GM23338 (cell line): ENCODE results near the gene MT1A. TPM values are rescaled to one million over a fixed set of nuclear protein-coding genes. Genes with fewer than 3 reads are reported as not detected.

Experiments
- ATAC-seq: fragments of 200-7000 bp; cut with Tn5 transposase; 3 replicates; pipeline ENCODE4 v1.9.1; 2020
- DNase-seq: peaks from one replicate; pipeline ENCODE4 v3.0.0-alpha.2; 2015; ENCODE audit warnings: low spot score
- H2AFZ ChIP-seq: fragments of 200-600 bp; sonication (generic); 2 replicates; pipeline ENCODE4 v1.8.0; 2016; ENCODE audit warnings: antibody characterized with exemption, mild to moderate bottlenecking, moderate library complexity
- H3F3A ChIP-seq: fragments of 200-600 bp; sonication (generic); replicated peaks from 2 replicates; pipeline ENCODE4 v1.8.0; 2017; ENCODE audit warnings: antibody characterized with exemption, mixed run types, low read depth
- H3K27ac ChIP-seq: fragments of 200-600 bp; sonication (generic); 2 replicates; pipeline ENCODE4 v1.6.1; 2016; ENCODE audit warnings: low read depth
- H3K27me3 ChIP-seq: fragments of 200-600 bp; sonication (generic); 2 replicates; pipeline ENCODE4 v1.8.0; 2016; ENCODE audit warnings: mild to moderate bottlenecking, mixed run types, moderate library complexity; ENCODE audit not compliant: insufficient read depth
- H3K36me3 ChIP-seq: fragments of 200-600 bp; sonication (generic); 2 replicates; pipeline ENCODE4 v1.8.0; 2016; ENCODE audit warnings: mild to moderate bottlenecking; ENCODE audit not compliant: insufficient read depth
- H3K4me1 ChIP-seq: fragments of 200-600 bp; sonication (generic); 2 replicates; pipeline ENCODE4 v1.8.0; 2016; ENCODE audit warnings: mild to moderate bottlenecking, moderate library complexity; ENCODE audit not compliant: insufficient read depth
- H3K4me2 ChIP-seq: fragments of 200-600 bp; sonication (generic); 2 replicates; pipeline ENCODE4 v1.7.1; 2017; ENCODE audit warnings: mixed run types
- H3K4me3 ChIP-seq: fragments of 200-600 bp; sonication (generic); 2 replicates; pipeline ENCODE4 v1.6.1; 2016; ENCODE audit warnings: mixed run types
- H3K79me2 ChIP-seq: fragments of 200-600 bp; sonication (generic); replicated peaks from 2 replicates; pipeline ENCODE4 v1.8.0; 2017; ENCODE audit warnings: mild to moderate bottlenecking; ENCODE audit not compliant: insufficient read depth
- H3K9me2 ChIP-seq: fragments of 200-600 bp; sonication (generic); 2 replicates; pipeline ENCODE4 v1.8.0; 2017; ENCODE audit not compliant: insufficient read depth
- H4K20me1 ChIP-seq: fragments of 200-600 bp; sonication (generic); replicated peaks from 2 replicates; pipeline ENCODE4 v1.8.0; 2017; ENCODE audit warnings: mild to moderate bottlenecking; ENCODE audit not compliant: insufficient read depth
- H3K27ac Mint-ChIP-seq: 2 replicates; pipeline ENCODE4 v1.8.0; 2020; ENCODE audit warnings: inconsistent platforms, mild to moderate bottlenecking, moderate library complexity, mixed read lengths
- H3K27me3 Mint-ChIP-seq: 3 replicates; pipeline ENCODE4 v1.8.0; 2022; ENCODE audit warnings: low read depth, mild to moderate bottlenecking, moderate library complexity, mixed read lengths, inconsistent platforms; ENCODE audit not compliant: insufficient read depth, poor library complexity
- H3K36me3 Mint-ChIP-seq: 3 replicates; pipeline ENCODE4 v1.8.0; 2021; ENCODE audit warnings: low read depth, mild to moderate bottlenecking, inconsistent platforms, moderate library complexity, mixed read lengths
- H3K4me1 Mint-ChIP-seq: 3 replicates; pipeline ENCODE4 v1.8.0; 2020; ENCODE audit warnings: mild to moderate bottlenecking, inconsistent platforms, mixed read lengths
- H3K4me3 Mint-ChIP-seq: 3 replicates; pipeline ENCODE4 v1.8.0; 2021; ENCODE audit warnings: moderate library complexity, mild to moderate bottlenecking, inconsistent platforms, mixed read lengths
- H3K9me3 Mint-ChIP-seq: 3 replicates; pipeline ENCODE4 v1.8.0; 2020; ENCODE audit warnings: moderate library complexity, mild to moderate bottlenecking, inconsistent platforms, mixed read lengths
- CREB1 ChIP-seq: fragments of 250-450 bp; sonication (Bioruptor Pico); IDR thresholded peaks from 2 replicates; pipeline ENCODE4 v1.5.0; 2020; ENCODE audit warnings: low read depth, mild to moderate bottlenecking, moderate library complexity
- CTCF ChIP-seq, 2 experiments: fragments of 200-600 bp in 1 of 2; sonication (generic) in 1 of 2; conservative IDR thresholded peaks; 2 replicates each; pipeline versions ENCODE4 v1.5.1 to v1.6.1; 2016 to 2017; ENCODE audit warnings: antibody characterized with exemption in 2 of 2, low read depth in 2 of 2, mild to moderate bottlenecking in 2 of 2, moderate library complexity in 1 of 2
- ETS1 ChIP-seq: IDR thresholded peaks from 2 replicates; pipeline ENCODE4 v1.6.1; 2016; ENCODE audit warnings: antibody characterized with exemption
- EZH2 ChIP-seq: fragments of 200-600 bp; sonication (generic); IDR thresholded peaks from one replicate; pipeline ENCODE4 v1.8.0; 2017; ENCODE audit warnings: antibody characterized with exemption, mild to moderate bottlenecking, low read depth; ENCODE audit not compliant: unreplicated experiment
- EZH2phosphoT487 ChIP-seq: fragments of 200-600 bp; sonication (generic); IDR thresholded peaks from one replicate; pipeline ENCODE4 v1.8.1; 2018; ENCODE audit warnings: antibody characterized with exemption; ENCODE audit not compliant: unreplicated experiment
- NANOG ChIP-seq: IDR thresholded peaks from 2 replicates; pipeline ENCODE4 v1.6.1; 2016; ENCODE audit warnings: antibody characterized with exemption, borderline replicate concordance
- POLR2AphosphoS5 ChIP-seq: IDR thresholded peaks from 2 replicates; pipeline ENCODE4 v1.6.1; 2016; ENCODE audit warnings: antibody characterized with exemption, low read depth
- REST ChIP-seq: IDR thresholded peaks from one replicate; pipeline ENCODE4 v1.6.1; 2018; ENCODE audit warnings: antibody characterized with exemption; ENCODE audit not compliant: unreplicated experiment
- STAT1 ChIP-seq: IDR thresholded peaks from one replicate; pipeline ENCODE4 v1.6.1; 2016; ENCODE audit warnings: antibody characterized with exemption; ENCODE audit not compliant: unreplicated experiment
- ZNF114 ChIP-seq: fragments of 250-450 bp; sonication (Bioruptor Pico); IDR thresholded peaks from 2 replicates; pipeline ENCODE4 v1.5.0; 2020; ENCODE audit warnings: mild to moderate bottlenecking, moderate library complexity
- ZNF331 ChIP-seq: fragments of 250-450 bp; sonication (Bioruptor Pico); IDR thresholded peaks from 2 replicates; pipeline ENCODE4 v1.5.0; 2020; ENCODE audit warnings: low read depth, mild to moderate bottlenecking, moderate library complexity
- polyA plus RNA-seq: library from polyadenylated mRNA; unstranded; fragments of >200 nt; fragmentation: Nextera tagmentation; extraction: Ambion mirVana; gene quantifications from 2 replicates; pipeline ENCODE4 v1.2.1, GENCODE V29; 2016
- total RNA-seq: library from RNA; depleted of rRNA; stranded (reverse); fragments of >200 nt; shearing (Covaris generic); gene quantifications from 2 replicates; pipeline ENCODE4 v1.2.3, GENCODE V29; 2014

Gene MT1A
- total and polyA plus RNA-seq, 2 experiments from 2014 or later = 2.5 TPM; not detected in 1

GRCh38 chr16:56591377-56592060 lies 46.9 kb upstream of the MT1A start:
- Mint-ChIP-seq H3K27me3 (peaks cover 57% of the 10 kb centered on the region), H3K36me3 (no peaks in the 10 kb centered on the region), H3K4me3 (no peak overlapping the region), H3K9me3 (no peaks in the 10 kb centered on the region), H3K4me1 (peaks cover 10% of the 10 kb centered on the region), H3K27ac (no peak overlapping the region)
- H3K4me1 ChIP-seq = no peaks in the 10 kb centered on the region
- no peak overlapping the region for H3K4me3 ChIP-seq
- no peak for ATAC-seq
- DNase-seq = no peak
- no peaks in the 10 kb centered on the region for H3K36me3 ChIP-seq
- no peak for TF ChIP-seq POLR2AphosphoS5
- no peak for TF ChIP-seq EZH2
- H3F3A ChIP-seq = no peaks in the 10 kb centered on the region
- H3K79me2 ChIP-seq = no peaks in the 10 kb centered on the region
- no peaks in the 10 kb centered on the region for H3K9me2 ChIP-seq
- H4K20me1 ChIP-seq = no peaks in the 10 kb centered on the region
- H2AFZ ChIP-seq = no peak overlapping the region
- H3K27me3 ChIP-seq = peaks cover 73% of the 10 kb centered on the region
- no peak overlapping the region for H3K27ac ChIP-seq
- no peak overlapping the region for H3K4me2 ChIP-seq

GRCh38 chr16:56593573-56594291 lies 44.7 kb upstream of the MT1A start:
- Mint-ChIP-seq H3K4me3 (no peak overlapping the region), H3K27ac (no peak overlapping the region), H3K9me3 (no peaks in the 10 kb centered on the region), H3K36me3 (no peaks in the 10 kb centered on the region), H3K4me1 (peaks cover 9% of the 10 kb centered on the region), H3K27me3 (peaks cover 37% of the 10 kb centered on the region)
- Histone ChIP-seq H4K20me1 (no peaks in the 10 kb centered on the region), H3K4me3 (no peak overlapping the region), H2AFZ (no peak overlapping the region), H3K27ac (no peak overlapping the region), H3K9me2 (no peaks in the 10 kb centered on the region), H3K4me2 (no peak overlapping the region), H3F3A (no peaks in the 10 kb centered on the region), H3K4me1 (no peaks in the 10 kb centered on the region), H3K27me3 (peaks cover 51% of the 10 kb centered on the region), H3K36me3 (no peaks in the 10 kb centered on the region), H3K79me2 (no peaks in the 10 kb centered on the region)
- no peak for ATAC-seq
- DNase-seq = no peak
- no peak for TF ChIP-seq ETS1
- no peak for TF ChIP-seq REST
- no peak for TF ChIP-seq EZH2phosphoT487
- TF ChIP-seq ZNF331 (CRISPR knock-in tag) = no peak
- no peak for TF ChIP-seq STAT1
- no peak for TF ChIP-seq CTCF (conservative IDR thresholded peaks at IDR 0.05; ENCODE audit: low read depth in 2 of 2)
- no peak for TF ChIP-seq ZNF114 (CRISPR knock-in tag)
- no peak for TF ChIP-seq NANOG
- TF ChIP-seq CREB1 (CRISPR knock-in tag) = no peak
- no peak for TF ChIP-seq POLR2AphosphoS5
